ENCODE results near the gene TMEM269.

The TMEM269 gene

GRCh38 chr1:42825036-42825851 lies 40.5 kb downstream of the TMEM269 start:
- DNase-seq = no peak

- DNase-seq = no peak
Observed at GRCh38 chr1:42830631-42831030, 45.8 kb downstream of the TMEM269 start.

GRCh38 chr1:42831273-42831672 lies 46.5 kb downstream of the TMEM269 start:
- no peak for DNase-seq

DNA sequence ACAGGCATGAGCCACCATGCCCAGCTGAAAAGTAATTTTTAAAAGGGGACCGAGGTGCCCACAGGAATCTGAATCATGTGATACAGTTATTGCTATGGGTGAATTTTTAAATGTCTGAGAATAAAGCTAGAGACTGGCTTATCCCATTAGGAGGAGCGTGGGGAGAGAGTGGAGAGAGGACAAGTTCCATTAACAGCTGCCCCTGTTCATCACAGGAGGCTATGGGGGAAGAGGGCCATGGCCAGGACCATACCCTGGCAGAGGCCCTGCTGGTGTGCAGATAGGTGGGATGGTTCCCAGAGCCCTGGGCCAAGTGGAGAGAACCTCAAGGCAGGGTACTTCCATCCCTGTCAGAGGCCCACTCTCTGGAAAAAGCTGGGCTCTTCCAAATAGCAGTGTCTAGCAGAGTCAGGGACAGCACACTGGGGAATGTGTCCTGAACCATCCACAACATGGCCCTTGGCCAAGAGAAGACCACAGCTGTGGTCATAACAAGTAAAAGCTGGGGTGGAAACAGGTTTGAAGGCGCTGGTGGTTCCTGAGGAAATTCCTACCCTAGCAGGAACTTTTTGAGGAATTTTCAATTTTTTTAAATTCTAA lies 48.0 kb downstream of the TMEM269 start:
- no peak for DNase-seq

DNA sequence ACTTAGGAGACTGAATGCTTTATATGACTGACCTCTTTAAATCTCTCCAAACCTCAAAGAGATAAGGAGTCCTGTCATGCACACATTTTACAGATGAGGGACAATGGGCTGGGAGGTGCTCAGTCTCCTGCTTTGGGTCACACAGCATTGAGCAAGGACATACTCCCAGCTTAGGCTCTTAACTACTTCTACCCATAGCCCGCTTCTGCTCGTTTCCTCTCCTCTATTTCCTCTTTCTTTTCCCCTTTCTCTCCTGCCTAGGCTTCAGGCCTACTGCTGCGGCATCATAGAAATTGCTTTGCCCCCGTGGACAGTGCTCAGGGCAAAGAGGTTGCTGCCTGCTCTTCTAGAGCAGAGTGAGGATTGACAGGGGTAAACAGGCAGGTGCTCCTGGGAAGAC lies 49.2 kb downstream of the TMEM269 start:
- DNase-seq = no peak

DNA sequence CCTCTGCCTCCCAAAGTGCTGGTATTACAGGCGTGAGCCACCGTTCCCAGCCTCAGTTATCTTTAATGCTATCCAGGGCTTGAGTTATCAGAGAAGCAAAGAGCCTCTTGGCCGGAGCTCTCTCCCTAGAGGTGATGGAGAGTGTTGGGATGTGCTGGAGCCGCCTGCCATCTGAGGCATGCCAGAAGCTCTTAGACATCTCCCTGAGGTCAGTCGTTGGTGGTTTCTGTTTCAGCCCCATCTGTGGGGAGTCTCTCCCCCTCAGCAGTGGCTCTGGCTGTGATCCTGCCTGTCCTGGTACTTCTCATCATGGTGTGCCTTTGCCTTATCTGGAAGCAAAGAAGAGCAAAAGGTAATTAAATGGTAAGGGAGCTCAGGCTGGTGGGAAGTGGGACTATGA lies 50.0 kb downstream of the TMEM269 start:
- DNase-seq = no peak

DNA sequence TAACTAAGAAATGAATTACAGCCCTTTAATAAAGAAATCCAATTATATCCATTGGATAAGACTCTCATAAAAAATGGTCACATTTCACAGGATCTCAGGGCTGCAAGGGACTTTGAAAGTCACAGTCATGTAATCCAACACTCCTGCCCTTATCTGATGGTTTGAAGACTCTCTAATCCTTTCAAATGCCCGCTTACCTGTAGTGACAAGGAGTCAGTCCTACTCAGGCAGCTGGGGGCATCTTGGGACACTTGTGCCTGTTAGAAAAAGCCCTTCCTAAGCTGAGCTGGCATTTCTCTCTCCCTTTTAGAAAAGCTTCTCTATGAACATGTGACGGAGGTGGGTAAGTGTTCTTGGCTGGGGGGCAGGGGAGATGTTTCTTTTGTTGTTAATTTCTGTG lies 50.6 kb downstream of the TMEM269 start:
- no peak for DNase-seq

- DNase-seq = no peak
Observed at GRCh38 chr1:42837709-42838108, 52.9 kb downstream of the TMEM269 start.

GRCh38 chr1:42838482-42839190 lies 53.8 kb downstream of the TMEM269 start:
- DNase-seq = no peak

GRCh38 chr1:42841010-42841409 lies 56.2 kb downstream of the TMEM269 start:
- no peak for DNase-seq

DNA sequence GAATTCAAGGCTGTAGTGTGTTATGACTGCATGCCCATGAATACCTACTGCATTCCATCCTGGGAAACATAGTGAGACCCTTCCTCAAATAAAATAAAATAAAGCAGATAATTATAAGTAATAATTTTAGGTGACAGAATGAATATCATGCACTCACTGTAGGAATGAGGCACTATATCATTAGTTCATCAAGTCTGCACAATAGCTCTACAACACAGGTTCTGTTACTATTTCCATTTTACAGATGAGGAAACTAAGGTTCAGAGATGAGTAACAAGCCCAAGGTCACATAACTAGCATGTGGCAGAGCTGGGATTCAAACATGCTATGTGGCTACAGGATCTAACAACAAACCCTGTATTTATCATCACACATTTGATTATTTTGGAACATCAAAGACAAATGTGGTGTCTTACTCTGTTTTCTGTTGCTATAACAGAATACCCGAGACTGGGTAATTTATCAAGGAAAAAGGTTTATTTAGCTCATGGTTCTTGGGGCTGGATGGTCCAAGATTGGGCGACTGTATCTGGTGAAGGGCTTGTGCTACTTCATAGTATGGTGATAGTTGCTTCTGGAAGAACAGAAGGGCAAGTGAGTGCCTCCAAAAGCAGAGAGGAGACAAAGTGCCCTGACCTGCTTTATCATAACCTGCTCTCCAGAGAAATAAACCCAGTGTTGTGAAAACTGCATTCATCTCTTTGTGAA lies 56.8 kb downstream of the TMEM269 start:
- DNase-seq = no peak

DNA sequence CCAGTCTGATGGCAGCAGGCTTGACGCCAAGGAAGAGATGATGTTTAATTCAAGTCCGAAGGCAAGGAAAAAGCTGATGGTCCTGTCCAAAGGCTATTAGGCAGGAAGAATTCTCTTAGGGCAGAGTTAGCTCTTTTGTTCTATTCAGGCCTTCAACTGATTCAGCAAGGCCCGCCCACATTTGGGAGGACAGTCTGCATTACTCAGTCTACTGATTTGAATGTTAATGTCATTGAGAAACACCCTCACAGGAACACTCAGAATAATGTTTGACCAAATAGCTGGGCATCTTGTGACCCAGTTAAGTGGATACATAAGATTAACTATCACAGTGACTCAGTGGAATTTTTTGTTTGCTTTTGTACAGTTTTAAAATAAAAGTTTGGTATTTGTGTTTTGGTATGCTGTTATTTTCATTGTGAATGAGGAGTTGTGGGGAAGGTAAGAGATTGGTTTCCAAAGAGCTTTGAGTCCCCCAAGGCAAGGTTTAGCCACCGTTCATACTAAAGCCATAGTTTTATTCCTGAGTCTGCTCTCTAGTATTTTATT lies 59.9 kb downstream of the TMEM269 start:
- no peak for DNase-seq

GRCh38 chr1:42845193-42845592 lies 60.4 kb downstream of the TMEM269 start:
- no peak for DNase-seq

- no peak for DNase-seq
Observed at GRCh38 chr1:42845866-42846256, 61.1 kb downstream of the TMEM269 start.

- peak; percentile 88 for DNase-seq
Observed at GRCh38 chr1:42846257-42847110, 61.7 kb downstream of the TMEM269 start, which contains the start of gene ZNF691. ZNF691 (plus strand) TSS chr1:42846613; CDS start chr1:42849659, 3,046 bp downstream.

GRCh38 chr1:42847111-42847595 lies 62.4 kb downstream of the TMEM269 start:
- DNase-seq = no peak

- no peak for DNase-seq
Observed at GRCh38 chr1:42847721-42848460, 63.1 kb downstream of the TMEM269 start.

DNA sequence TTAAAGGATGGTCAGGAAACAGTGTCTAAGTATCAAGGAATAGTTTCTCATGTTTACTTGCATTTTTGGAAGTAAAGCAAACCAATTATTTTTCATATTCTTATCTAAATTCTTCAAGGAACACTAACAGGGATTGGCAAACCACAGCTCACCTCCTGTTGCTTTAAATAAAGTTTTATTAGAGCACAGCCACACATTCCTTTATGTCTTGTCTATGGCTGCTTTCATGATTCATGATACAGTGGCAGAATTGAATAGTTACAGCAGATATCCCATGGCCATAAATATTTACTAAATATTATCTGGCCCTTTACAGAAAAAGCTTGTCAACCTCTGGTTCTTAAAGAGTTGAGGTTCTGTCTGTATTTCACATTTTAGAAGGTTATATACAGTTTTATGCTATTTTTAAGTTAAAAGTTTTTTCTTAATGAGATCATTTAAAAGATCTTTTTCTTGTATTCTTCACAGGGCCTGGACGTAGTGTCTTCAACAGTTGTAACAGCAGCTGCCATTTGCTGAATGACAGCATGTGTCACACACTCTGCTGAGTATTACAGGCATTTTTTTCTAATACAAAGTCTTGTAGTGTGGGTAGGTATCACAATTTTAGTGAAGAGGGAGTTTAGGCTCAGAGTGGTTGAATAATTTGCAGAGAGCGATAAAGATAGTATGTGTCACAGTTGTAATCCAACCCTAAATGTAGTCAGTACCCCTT lies 64.2 kb downstream of the TMEM269 start:
- DNase-seq = no peak

DNA sequence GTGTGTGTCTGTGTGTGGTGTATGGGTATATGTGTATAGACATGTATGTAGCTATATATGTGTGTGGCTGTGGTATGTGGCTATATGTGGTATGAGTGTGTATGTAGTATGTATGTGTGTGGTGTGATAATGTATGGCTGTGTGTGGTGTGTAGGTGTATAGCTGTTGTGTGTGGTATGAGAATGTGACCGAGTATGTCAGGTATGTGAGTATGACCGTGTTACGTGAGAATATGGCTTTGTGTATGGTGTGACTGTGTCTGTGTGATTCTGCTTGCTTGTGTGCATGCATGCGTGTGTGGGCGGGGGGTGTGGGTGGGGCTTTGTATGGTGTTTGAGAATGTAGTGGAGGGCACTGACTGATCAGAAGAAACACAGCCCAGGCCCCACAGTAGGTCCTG lies 65.2 kb downstream of the TMEM269 start:
- no peak for DNase-seq

Measured in NCI-H1417 treated with DMSO at 0.1 percent for 48 hours (cell line).